K562 (cell line): ENCODE results near the gene SSU72. TPM values are rescaled to one million over a fixed set of nuclear protein-coding genes. Genes with fewer than 3 reads are reported as not detected.

Experiments
- ARNT ChIP-seq, 2 experiments: fragments of 450-650 bp; IDR thresholded peaks; 2 replicates each; pipeline ENCODE4 v1.6.1; 2016; ENCODE audit warnings: mild to moderate bottlenecking in 1 of 2
- CEBPG ChIP-seq, 3 experiments: fragments of 200-800 bp in 1 of 3; sonication (Bioruptor generic) in 1 of 3; sonication (generic) in 1 of 3; formaldehyde crosslinking in 1 of 3; IDR thresholded peaks in 2 of 3; conservative IDR thresholded peaks in 1 of 3; 2 replicates each; pipeline versions ENCODE4 v1.6.1 to v1.8.0; 2016 to 2022; ENCODE audit warnings: missing compliant biosample characterization in 2 of 3, missing genetic modification characterization in 2 of 3, mild to moderate bottlenecking in 1 of 3, missing genetic modification reagents in 1 of 3
- DIDO1 ChIP-seq: fragments of 450-650 bp; IDR thresholded peaks from 2 replicates; pipeline ENCODE4 v1.6.1; 2016; ENCODE audit warnings: low read depth, missing biosample characterization, missing genetic modification characterization
- ESRRB ChIP-seq: fragments of 250-450 bp; sonication (Bioruptor Pico); IDR thresholded peaks from 2 replicates; pipeline ENCODE4 v1.5.0; 2020; ENCODE audit warnings: mild to moderate bottlenecking, moderate library complexity, borderline replicate concordance
- FOXO4 ChIP-seq: fragments of 450-650 bp; formaldehyde crosslinking; IDR thresholded peaks from 2 replicates; pipeline ENCODE4 v1.4.0; 2020; ENCODE audit warnings: mild to moderate bottlenecking, moderate library complexity
- JUN ChIP-seq, 2 experiments: sonication (generic) in 1 of 2; formaldehyde crosslinking in 1 of 2; IDR thresholded peaks; 2 replicates each; pipeline versions ENCODE4 v1.6.1 to v1.8.0; 2012 to 2022; ENCODE audit warnings: borderline replicate concordance in 2 of 2, mild to moderate bottlenecking in 2 of 2, improper control_type of control experiment in 1 of 2, low read depth in 1 of 2, low read length in 1 of 2, missing genetic modification reagents in 1 of 2
- NKRF ChIP-seq: fragments of 450-650 bp; IDR thresholded peaks from 2 replicates; pipeline ENCODE4 v1.6.1; 2016; ENCODE audit warnings: borderline replicate concordance
- PHF20 ChIP-seq: fragments of 450-650 bp; IDR thresholded peaks from 2 replicates; pipeline ENCODE4 v1.6.1; 2018; ENCODE audit not compliant: partially characterized antibody
- PYGO2 ChIP-seq: fragments of 450-650 bp; IDR thresholded peaks from 2 replicates; pipeline ENCODE4 v1.6.1; 2016; ENCODE audit warnings: mild to moderate bottlenecking, missing genetic modification characterization, moderate library complexity, missing compliant biosample characterization
- SMAD2 ChIP-seq: fragments of 150-350 bp; IDR thresholded peaks from 2 replicates; pipeline ENCODE4 v1.6.1; 2014; ENCODE audit warnings: low read depth, mild to moderate bottlenecking, low read length
- TCF7L2 ChIP-seq: fragments of 150-350 bp; IDR thresholded peaks from 2 replicates; pipeline ENCODE4 v1.6.1; 2016; ENCODE audit warnings: low read depth, mild to moderate bottlenecking, low read length, moderate library complexity
- TSC22D4 ChIP-seq: fragments of 450-650 bp; IDR thresholded peaks from 2 replicates; pipeline ENCODE4 v1.6.1; 2016; ENCODE audit warnings: missing genetic modification characterization, missing biosample characterization, control low read depth
- U2AF1 ChIP-seq: fragments of 200-400 bp; formaldehyde crosslinking; optimal IDR thresholded peaks from 2 replicates; pipeline ENCODE3; 2017; ENCODE audit warnings: mild to moderate bottlenecking, low read depth, low read length, moderate library complexity
- ZNF12 ChIP-seq: sonication (generic); formaldehyde crosslinking; IDR thresholded peaks from 2 replicates; pipeline ENCODE4 v1.4.0; 2020; ENCODE audit warnings: mild to moderate bottlenecking, missing genetic modification reagents
- ZNF277 ChIP-seq: fragments of 250-450 bp; sonication (Bioruptor Pico); IDR thresholded peaks from 2 replicates; pipeline ENCODE4 v1.8.0; 2022; ENCODE audit warnings: inconsistent platforms, mild to moderate bottlenecking, moderate library complexity, borderline replicate concordance
- ZNF717 ChIP-seq: fragments of 250-450 bp; sonication (Bioruptor Pico); IDR thresholded peaks from 2 replicates; pipeline ENCODE4 v1.5.0; 2021
- polyA plus RNA-seq, 8 experiments: library from polyadenylated mRNA; depleted of rRNA in 4 of 8; stranded (reverse) in 5 of 8; unstranded in 3 of 8; fragments of >200 nt; fragmentation: Nextera tagmentation in 2 of 8; fragmentation: Illumina TruSeq in 1 of 8; extraction: Ambion mirVana in 2 of 8; extraction: Trizol in 1 of 8; gene quantifications; 2 replicates each; pipeline versions ENCODE4 v1.2.1 to v1.2.3, GENCODE V29; 2011 to 2014; ENCODE audit warnings: inconsistent platforms in 1 of 8, missing spikeins in 1 of 8
- total RNA-seq, 7 experiments: library from RNA; depleted of rRNA in 6 of 7; stranded (reverse); fragments of >200 nt in 6 of 7; fragmentation: Illumina TruSeq in 2 of 7; extraction: Trizol in 2 of 7; gene quantifications; 2 replicates each; pipeline versions ENCODE4 v1.2.1 to v1.2.3, GENCODE V29; 2011 to 2021; ENCODE audit warnings: low replicate concordance in 1 of 7
- TF ChIP-seq, protein P1 (sequence below): fragments of 250-450 bp; sonication (Bioruptor Pico); IDR thresholded peaks from 2 replicates; pipeline ENCODE4 v1.5.0; 2020; ENCODE audit warnings: mild to moderate bottlenecking
- TF ChIP-seq, protein P2 (sequence below): fragments of 250-450 bp; sonication (Bioruptor Pico); IDR thresholded peaks from 2 replicates; pipeline ENCODE4 v1.8.0; 2021; ENCODE audit warnings: mild to moderate bottlenecking, moderate library complexity

The SSU72 gene
- total and polyA plus RNA-seq, 9 of the 15 experiments (the other 6 are each of a cell fraction or from before 2014, with no cell fraction given) = 70.8 to 201 (median 94.6) TPM

GRCh38 chr1:1599935-1600860 lies 25.5 kb upstream of the SSU72 start, which contains the start of gene FNDC10 (continued):
- TF ChIP-seq, protein P1, sequence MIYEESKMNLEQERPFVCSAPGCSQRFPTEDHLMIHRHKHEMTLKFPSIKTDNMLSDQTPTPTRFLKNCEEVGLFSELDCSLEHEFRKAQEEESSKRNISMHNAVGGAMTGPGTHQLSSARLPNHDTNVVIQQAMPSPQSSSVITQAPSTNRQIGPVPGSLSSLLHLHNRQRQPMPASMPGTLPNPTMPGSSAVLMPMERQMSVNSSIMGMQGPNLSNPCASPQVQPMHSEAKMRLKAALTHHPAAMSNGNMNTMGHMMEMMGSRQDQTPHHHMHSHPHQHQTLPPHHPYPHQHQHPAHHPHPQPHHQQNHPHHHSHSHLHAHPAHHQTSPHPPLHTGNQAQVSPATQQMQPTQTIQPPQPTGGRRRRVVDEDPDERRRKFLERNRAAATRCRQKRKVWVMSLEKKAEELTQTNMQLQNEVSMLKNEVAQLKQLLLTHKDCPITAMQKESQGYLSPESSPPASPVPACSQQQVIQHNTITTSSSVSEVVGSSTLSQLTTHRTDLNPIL = no peak
- TF ChIP-seq PHF20 = peak; percentile 16
- no peak for TF ChIP-seq FOXO4 (CRISPR knock-in tag)
- TF ChIP-seq TSC22D4 (tag) = no peak
- TF ChIP-seq JUN (IDR thresholded peaks at IDR 0.05; ENCODE audit: borderline replicate concordance, low read depth, low read length) = no peak
- 0 out of 2 replicates have a peak, but pooled peaks have one; percentile 42 for TF ChIP-seq JUN (CRISPR knock-in tag; IDR thresholded peaks at IDR 0.05; ENCODE audit: borderline replicate concordance)
- no peak for TF ChIP-seq TCF7L2
- no peak for TF ChIP-seq ZNF12 (CRISPR knock-in tag)
- no peak for TF ChIP-seq ZNF277 (CRISPR knock-in tag)
- no peak for TF ChIP-seq PYGO2
- TF ChIP-seq ARNT (IDR thresholded peaks at IDR 0.05) = no peak
- TF ChIP-seq CEBPG (CRISPR knock-in tag; IDR thresholded peaks at IDR 0.05) = no peak
- no peak for TF ChIP-seq CEBPG (tag; conservative IDR thresholded peaks at IDR 0.05 in 1 of 2, IDR thresholded peaks at IDR 0.05 in 1 of 2)
- TF ChIP-seq SMAD2 = no peak
- TF ChIP-seq, protein P2, sequence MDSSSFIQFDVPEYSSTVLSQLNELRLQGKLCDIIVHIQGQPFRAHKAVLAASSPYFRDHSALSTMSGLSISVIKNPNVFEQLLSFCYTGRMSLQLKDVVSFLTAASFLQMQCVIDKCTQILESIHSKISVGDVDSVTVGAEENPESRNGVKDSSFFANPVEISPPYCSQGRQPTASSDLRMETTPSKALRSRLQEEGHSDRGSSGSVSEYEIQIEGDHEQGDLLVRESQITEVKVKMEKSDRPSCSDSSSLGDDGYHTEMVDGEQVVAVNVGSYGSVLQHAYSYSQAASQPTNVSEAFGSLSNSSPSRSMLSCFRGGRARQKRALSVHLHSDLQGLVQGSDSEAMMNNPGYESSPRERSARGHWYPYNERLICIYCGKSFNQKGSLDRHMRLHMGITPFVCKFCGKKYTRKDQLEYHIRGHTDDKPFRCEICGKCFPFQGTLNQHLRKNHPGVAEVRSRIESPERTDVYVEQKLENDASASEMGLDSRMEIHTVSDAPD (CRISPR knock-in tag) = no peak
- TF ChIP-seq ESRRB = no peak
- no peak for TF ChIP-seq ZNF717 (CRISPR knock-in tag)
- no peak for TF ChIP-seq NKRF
- TF ChIP-seq DIDO1 (tag) = no peak
- TF ChIP-seq U2AF1 = no peak
